ENCODE measurements around the gene ACTL6B.
"Not testable (repeated sequence)": the region's sequence is repeated elsewhere in the genome, so short reads cannot be mapped to it uniquely, and the experiment has no call there.

Gene ACTL6B

GRCh38 chr7:100655908-100656674 is at the start of gene ACTL6B:
ACTL6B (minus strand) TSS chr7:100656448; CDS start chr7:100656354, 94 bp downstream.
- TF ChIP-seq PKNOX1 (IDR thresholded peaks at IDR 0.05) (no peak), ZNF384 (IDR thresholded peaks at IDR 0.05) (no peak), TARDBP (IDR thresholded peaks at IDR 0.05) (no peak)
- CTCF ChIA-PET, result interaction anchor here (0.6 to 1.0 kb wide), 3 partner anchors 17 to 488 kb away, joined by 3 to 5 read pairs (median 3); no protein-coding TSS in a partner anchor
- POLR2A ChIA-PET, result interaction anchor here (0.6 to 1.3 kb wide), 2 partner anchors 49 to 52 kb away, joined by 3 read pairs; partner anchors contain the start of gene POP7

GRCh38 chr7:100705320-100705752 is 49.1 kb upstream of the ACTL6B start:
- CTCF ChIA-PET, result interaction anchor here (0.6 to 3.0 kb wide), 18 partner anchors 10 to 374 kb away, joined by 3 to 23 read pairs (median 4); partner anchors contain the start of genes FBXO24, LRCH4 and SLC12A9
- DNase-seq (ENCODE audit: extremely low spot score), result peak; percentile 87
- TF ChIP-seq CTBP1 (IDR thresholded peaks at IDR 0.05; ENCODE audit: borderline replicate concordance) (no peak), ZNF384 (IDR thresholded peaks at IDR 0.05) (no peak), ELF4 (IDR thresholded peaks at IDR 0.05) (no peak), PKNOX1 (IDR thresholded peaks at IDR 0.05) (no peak), ARNT (IDR thresholded peaks at IDR 0.05) (no peak), FOXA1 (IDR thresholded peaks at IDR 0.05) (no peak), L3MBTL2 (conservative IDR thresholded peaks at IDR 0.05) (no peak), NFRKB (IDR thresholded peaks at IDR 0.05) (no peak)
- POLR2A ChIA-PET, result interaction anchor here (0.6 to 4.8 kb wide), 42 partner anchors 10 to 460 kb away, joined by 3 to 68 read pairs (median 5); partner anchors contain the start of genes EPHB4, EPO, FBXO24 and GIGYF1

More at GRCh38 chr7:100655908-100656674, at the start of gene ACTL6B:
- peak; percentile 89 for DNase-seq (ENCODE audit: extremely low spot score)

GRCh38 chr7:100701089-100701488 is 44.8 kb upstream of the ACTL6B start:
- DNase-seq (ENCODE audit: extremely low spot score); CTCF ChIA-PET: not testable (repeated sequence)
- POLR2A ChIA-PET, result interaction anchor here (1.4 kb wide), 1 partner anchor 151 kb away, joined by 5 read pairs; the partner anchor contains the start of gene SLC12A9

- ChIA-PET CTCF (interaction anchor here (1.2 kb wide), 1 partner anchor 135 kb away, joined by 6 read pairs; no protein-coding TSS in a partner anchor), POLR2A (no interaction called here)
- no peak for TF ChIP-seq HDGF (IDR thresholded peaks at IDR 0.05; ENCODE audit: borderline replicate concordance)
- no peak for TF ChIP-seq FOXA1 (IDR thresholded peaks at IDR 0.05)
- no peak for TF ChIP-seq SP1 (IDR thresholded peaks at IDR 0.05)
- TF ChIP-seq LEF1 (IDR thresholded peaks at IDR 0.05; ENCODE audit: borderline replicate concordance), result no peak
- no peak for TF ChIP-seq ZNF384 (IDR thresholded peaks at IDR 0.05)
- TF ChIP-seq TARDBP (IDR thresholded peaks at IDR 0.05), result no peak
- no peak for TF ChIP-seq FOXM1 (IDR thresholded peaks at IDR 0.05; ENCODE audit: borderline replicate concordance)
- TF ChIP-seq FOXK2 (IDR thresholded peaks at IDR 0.05), result no peak
- TF ChIP-seq ARNT (IDR thresholded peaks at IDR 0.05), result no peak
- no peak for TF ChIP-seq BHLHE40 (IDR thresholded peaks at IDR 0.05; ENCODE audit: borderline replicate concordance)
- no peak for TF ChIP-seq ELF4 (IDR thresholded peaks at IDR 0.05)
- TF ChIP-seq CTBP1 (IDR thresholded peaks at IDR 0.05; ENCODE audit: borderline replicate concordance), result no peak
- TF ChIP-seq L3MBTL2 (conservative IDR thresholded peaks at IDR 0.05), result no peak
- no peak for TF ChIP-seq PKNOX1 (IDR thresholded peaks at IDR 0.05)
- TF ChIP-seq SUZ12 (IDR thresholded peaks at IDR 0.05), result no peak
- DNase-seq (ENCODE audit: extremely low spot score), result no peak
Observed at GRCh38 chr7:100699018-100699417, 42.8 kb upstream of the ACTL6B start.

GRCh38 chr7:100696123-100696521 is 39.9 kb upstream of the ACTL6B start:
- POLR2A ChIA-PET, result interaction anchor here (1.2 to 6.5 kb wide), 2 partner anchors 9 to 156 kb away, joined by 3 to 61 read pairs; partner anchors contain the start of genes POP7 and SLC12A9
- DNase-seq (ENCODE audit: extremely low spot score), result no peak
- CTCF ChIA-PET, result interaction anchor here (2.5 kb wide), 1 partner anchor 9 kb away, joined by 17 read pairs; the partner anchor contains the start of gene POP7
- no peak for TF ChIP-seq NFRKB (IDR thresholded peaks at IDR 0.05)
- no peak for TF ChIP-seq HDGF (IDR thresholded peaks at IDR 0.05; ENCODE audit: borderline replicate concordance)
- TF ChIP-seq PKNOX1 (IDR thresholded peaks at IDR 0.05), result no peak
- TF ChIP-seq CTBP1 (IDR thresholded peaks at IDR 0.05; ENCODE audit: borderline replicate concordance), result no peak
- no peak for TF ChIP-seq ELF4 (IDR thresholded peaks at IDR 0.05)
- no peak for TF ChIP-seq FOXK2 (IDR thresholded peaks at IDR 0.05)
- no peak for TF ChIP-seq ARNT (IDR thresholded peaks at IDR 0.05)
- TF ChIP-seq FOXA1 (IDR thresholded peaks at IDR 0.05), result no peak
- no peak for TF ChIP-seq ZNF384 (IDR thresholded peaks at IDR 0.05)

Measured in HEK293T (cell line).